GM12878 (cell line): ENCODE measurements around the gene SCRT2. TPM values are rescaled to one million over a fixed set of nuclear protein-coding genes. Genes with fewer than 3 reads are reported as not detected.

Experiments used
- ATAC-seq: fragments of 200-7000 bp; cut with Tn5 transposase; 3 replicates; pipeline ENCODE4 v1.9.1; 2020; ENCODE audit warnings: mild to moderate bottlenecking, moderate library complexity
- BruUV-seq: library from RNA; stranded (reverse); fragments of 400-500 nt; replicated peaks from 2 replicates; lab custom pipeline; 2021; lab: Mats Ljungman, UMichigan
- CTCF ChIA-PET: fragments of 300-600 bp; sonication (Branson Sonifier 250); formaldehyde crosslinking; extraction: SDS; loops from one replicate; lab custom pipeline; 2021; ENCODE audit warnings: inconsistent platforms; lab: Yijun Ruan, JAX
- POLR2A ChIA-PET: fragments of 350-600 bp; formaldehyde crosslinking; extraction: SDS; loops from one replicate; lab custom pipeline; 2021; ENCODE audit warnings: inconsistent platforms; lab: Charles Lee
- RAD21 ChIA-PET: fragments of 300-600 bp; sonication (Branson Sonifier 250); formaldehyde crosslinking; loops from one replicate; lab custom pipeline; 2023; ENCODE audit warnings: antibody characterized with exemption; ENCODE audit not compliant: unreplicated experiment; lab: Charles Lee
- SMC1A ChIA-PET: fragments of 300-600 bp; sonication (Branson Sonifier 250); formaldehyde crosslinking; loops from one replicate; lab custom pipeline; 2023; ENCODE audit not compliant: unreplicated experiment, uncharacterized antibody; lab: Charles Lee
- DNase-seq: peaks from one replicate; pipeline ENCODE4 v3.0.0-alpha.2; 2011; ENCODE audit warnings: low read depth, low spot score
- FAIRE-seq: peaks from 3 replicates; lab custom pipeline; 2011; peaks lifted over from hg19 to GRCh38; lab: Jason Lieb, UNC
- H2AFZ ChIP-seq: 2 replicates; pipeline ENCODE4 v1.6.0; 2011; ENCODE audit warnings: low read depth, low read length, control low read depth; ENCODE audit not compliant: control insufficient read depth
- H3K27ac ChIP-seq: 2 replicates; pipeline ENCODE4 v1.5.1; 2011; ENCODE audit warnings: control low read depth; ENCODE audit not compliant: control insufficient read depth, insufficient read depth
- H3K27me3 ChIP-seq, 2 experiments: replicated peaks in 1 of 2; 2 replicates each; pipeline versions ENCODE4 v1.6.0 to v1.6.1; 2011; ENCODE audit warnings: low read length in 1 of 2; ENCODE audit not compliant: control insufficient read depth in 2 of 2, insufficient read depth in 2 of 2
- H3K36me3 ChIP-seq, 2 experiments: 2 replicates each; pipeline ENCODE4 v1.5.1; 2011; ENCODE audit warnings: low read length in 1 of 2; ENCODE audit not compliant: control insufficient read depth in 2 of 2, insufficient read depth in 2 of 2
- H3K4me1 ChIP-seq: 2 replicates; pipeline ENCODE4 v1.6.1; 2011; ENCODE audit warnings: mild to moderate bottlenecking, low read length, moderate library complexity, mixed read lengths; ENCODE audit not compliant: control insufficient read depth, insufficient read depth
- H3K4me2 ChIP-seq: 2 replicates; pipeline ENCODE4 v1.6.0; 2011; ENCODE audit warnings: control low read depth; ENCODE audit not compliant: control insufficient read depth, insufficient read depth
- H3K4me3 ChIP-seq: fragments of 200-600 bp; sonication (generic); 2 replicates; pipeline ENCODE4 v1.5.1; 2016
- H3K79me2 ChIP-seq: 2 replicates; pipeline ENCODE4 v1.6.0; 2011; ENCODE audit warnings: low read length; ENCODE audit not compliant: control insufficient read depth, insufficient read depth
- H3K9ac ChIP-seq: 2 replicates; pipeline ENCODE4 v1.8.0; 2011; ENCODE audit warnings: low read length, control low read depth, mixed read lengths; ENCODE audit not compliant: control insufficient read depth, insufficient read depth
- H3K9me3 ChIP-seq: replicated peaks from 3 replicates; pipeline ENCODE4 v1.5.1; 2011; ENCODE audit warnings: mild to moderate bottlenecking, low read length; ENCODE audit not compliant: control insufficient read depth, insufficient read depth
- H4K20me1 ChIP-seq: 2 replicates; pipeline ENCODE4 v1.6.0; 2011; ENCODE audit not compliant: control insufficient read depth, insufficient read depth
- BHLHE40 ChIP-seq, 2 experiments: fragments of 450-650 bp in 1 of 2; IDR thresholded peaks; 2 replicates each; pipeline ENCODE4 v1.6.1; 2011 to 2017; ENCODE audit warnings: low read depth in 2 of 2, borderline replicate concordance in 1 of 2, improper control_type of control experiment in 1 of 2, low read length in 1 of 2, mild to moderate bottlenecking in 1 of 2
- CHD4 ChIP-seq: fragments of 200-600 bp; sonication (generic); IDR thresholded peaks from 2 replicates; pipeline ENCODE4 v1.6.1; 2016; ENCODE audit warnings: mild to moderate bottlenecking
- CREB1 ChIP-seq: IDR thresholded peaks from 2 replicates; pipeline ENCODE4 v1.6.1; 2012; ENCODE audit warnings: low read depth, mild to moderate bottlenecking, inconsistent platforms
- EZH2 ChIP-seq: IDR thresholded peaks from 2 replicates; pipeline ENCODE4 v1.6.1; 2012; ENCODE audit warnings: low read depth, mild to moderate bottlenecking, control low read depth, inconsistent platforms, low read length, borderline replicate concordance; ENCODE audit not compliant: control insufficient read depth
- HSF1 ChIP-seq: fragments of 150-350 bp; IDR thresholded peaks from 2 replicates; pipeline ENCODE4 v1.6.1; 2014; ENCODE audit warnings: mild to moderate bottlenecking, low read depth, low read length
- IRF5 ChIP-seq: fragments of 450-650 bp; IDR thresholded peaks from 2 replicates; pipeline ENCODE4 v1.6.1; 2017; ENCODE audit warnings: borderline replicate concordance
- KLF5 ChIP-seq: fragments of 450-650 bp; IDR thresholded peaks from 2 replicates; pipeline ENCODE4 v1.6.1; 2014; ENCODE audit warnings: mild to moderate bottlenecking; ENCODE audit not compliant: partially characterized antibody
- NFIC ChIP-seq: IDR thresholded peaks from 2 replicates; pipeline ENCODE4 v1.6.1; 2012; ENCODE audit warnings: low read depth, mild to moderate bottlenecking, inconsistent platforms, low read length, moderate library complexity
- RCOR1 ChIP-seq: conservative IDR thresholded peaks from 2 replicates; pipeline ENCODE4 v1.6.1; 2012; ENCODE audit warnings: low read depth, low read length, improper control_type of control experiment
- RELB ChIP-seq: fragments of 450-650 bp; IDR thresholded peaks from 2 replicates; pipeline ENCODE4 v1.6.1; 2017; ENCODE audit warnings: low read depth, mild to moderate bottlenecking, moderate library complexity
- SIX5 ChIP-seq: IDR thresholded peaks from 2 replicates; pipeline ENCODE4 v1.6.1; 2011; ENCODE audit warnings: mild to moderate bottlenecking, low read depth, low read length, moderate library complexity; ENCODE audit not compliant: severe bottlenecking
- SMC3 ChIP-seq: IDR thresholded peaks from 2 replicates; pipeline ENCODE4 v1.6.1; 2011; ENCODE audit warnings: low read length, improper control_type of control experiment, borderline replicate concordance
- WGBS: methylation state at CpG from one replicate; pipeline ENCODE4 v1.1.6; 2016; ENCODE audit warnings: low lambda C conversion rate; ENCODE audit not compliant: insufficient replicate concordance, insufficient coverage; ENCODE audit errors: missing lambda C conversion rate; 5-methylcytosine and 5-hydroxymethylcytosine counted together
- in situ Hi-C: fragments of 300-500 bp; cut with MboI; formaldehyde crosslinking; loops from 9 replicates; pipeline ENCODE4 v1.14.3; 2018; ENCODE audit warnings: mixed read lengths
- intact Hi-C: fragments of 100-400 bp; cut with micrococcal nuclease; formaldehyde crosslinking; loops from one replicate; pipeline ENCODE4 v1.14.2; 2022; ENCODE audit not compliant: unreplicated experiment
- polyA plus RNA-seq, 11 experiments: library from polyadenylated mRNA; depleted of rRNA in 4 of 11; unstranded in 6 of 11; stranded (reverse) in 5 of 11; fragments of >200 nt; fragmentation: Nextera tagmentation in 4 of 11; fragmentation: Illumina TruSeq in 1 of 11; extraction: Ambion mirVana in 4 of 11; extraction: Trizol in 1 of 11; gene quantifications; 1 replicate in 1 of 11; 2 replicates in 10 of 11; pipeline versions ENCODE4 v1.2.1 to v1.2.3, GENCODE V29; 2011 to 2016; ENCODE audit warnings: inconsistent platforms in 2 of 11, missing spikeins in 2 of 11, low read depth in 1 of 11
- total RNA-seq, 4 experiments: library from RNA; depleted of rRNA in 3 of 4; stranded (reverse); fragments of >200 nt in 3 of 4; fragmentation: Illumina TruSeq in 1 of 4; extraction: Trizol in 1 of 4; gene quantifications; 2 replicates each; pipeline versions ENCODE4 v1.2.1 to v1.2.3, GENCODE V29; 2013 to 2021
- TF ChIP-seq, protein P1 (sequence below): fragments of 450-650 bp; IDR thresholded peaks from 2 replicates; pipeline ENCODE4 v1.6.1; 2016; ENCODE audit warnings: mild to moderate bottlenecking

SCRT2 gene
- total and polyA plus RNA-seq, 10 of the 15 experiments (the other 5 are each of a cell fraction or from before 2014, with no cell fraction given): not detected

GRCh38 chr20:675033-675452, 559 bp downstream of the SCRT2 start (continued):
- TF ChIP-seq RELB (no peak), SIX5 (no peak), BHLHE40 (IDR thresholded peaks at IDR 0.05; ENCODE audit: borderline replicate concordance in 1 of 2, low read depth in 2 of 2, low read length in 1 of 2) (no peak), HSF1 (no peak), IRF5 (no peak), RCOR1 (no peak)

GRCh38 chr20:673603-674001, 2.0 kb downstream of the SCRT2 start:
- ChIA-PET SMC1A (no interaction called here), CTCF (no interaction called here), RAD21 (no interaction called here), POLR2A (no interaction called here)
- ATAC-seq: no peak
- no peak overlapping the region for H3K27ac ChIP-seq
- no TSS peak for BruUV-seq
- H3K9me3 ChIP-seq: no peaks in the 10 kb centered on the region
- H3K4me2 ChIP-seq: no peak overlapping the region
- H3K9ac ChIP-seq: no peak overlapping the region
- H4K20me1 ChIP-seq: no peaks in the 10 kb centered on the region
- no peak overlapping the region for H3K4me3 ChIP-seq
- intact Hi-C loops (no loop called here), in situ Hi-C loops (no loop called here)
- H2AFZ ChIP-seq: no peak overlapping the region
- 24% methylated on average over 3 of the region's 3 CpGs for WGBS
- H3K36me3 ChIP-seq: no peaks in the 10 kb centered on the region
- no peak for FAIRE-seq
- DNase-seq: no peak
- H3K4me1 ChIP-seq: peaks cover 4% of the 10 kb centered on the region; the same call in 1 of the 2 replicates
- peaks cover 3 to 5% of the 10 kb centered on the region in 2 experiments; a peak in 2 of 4 replicates for H3K27me3 ChIP-seq
- no peaks in the 10 kb centered on the region for H3K79me2 ChIP-seq
- TF ChIP-seq, protein P1, sequence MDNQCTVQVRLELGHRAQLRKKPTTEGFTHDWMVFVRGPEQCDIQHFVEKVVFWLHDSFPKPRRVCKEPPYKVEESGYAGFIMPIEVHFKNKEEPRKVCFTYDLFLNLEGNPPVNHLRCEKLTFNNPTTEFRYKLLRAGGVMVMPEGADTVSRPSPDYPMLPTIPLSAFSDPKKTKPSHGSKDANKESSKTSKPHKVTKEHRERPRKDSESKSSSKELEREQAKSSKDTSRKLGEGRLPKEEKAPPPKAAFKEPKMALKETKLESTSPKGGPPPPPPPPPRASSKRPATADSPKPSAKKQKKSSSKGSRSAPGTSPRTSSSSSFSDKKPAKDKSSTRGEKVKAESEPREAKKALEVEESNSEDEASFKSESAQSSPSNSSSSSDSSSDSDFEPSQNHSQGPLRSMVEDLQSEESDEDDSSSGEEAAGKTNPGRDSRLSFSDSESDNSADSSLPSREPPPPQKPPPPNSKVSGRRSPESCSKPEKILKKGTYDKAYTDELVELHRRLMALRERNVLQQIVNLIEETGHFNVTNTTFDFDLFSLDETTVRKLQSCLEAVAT: no peak
- TF ChIP-seq SMC3 (no peak), CHD4 (no peak), KLF5 (no peak), EZH2 (no peak), NFIC (no peak), CREB1 (no peak)
